Right forelimb (tissue), 1 donor: ENCODE measurements around the gene KCND3.

Experiments used
- DNase-seq: peaks from one replicate; pipeline ENCODE4 v3.0.0-alpha.2; 2018

The KCND3 gene

GRCh38 chr1:111988377-111988742 lies 1.1 kb downstream of the KCND3 start:
- no peak for DNase-seq

DNA sequence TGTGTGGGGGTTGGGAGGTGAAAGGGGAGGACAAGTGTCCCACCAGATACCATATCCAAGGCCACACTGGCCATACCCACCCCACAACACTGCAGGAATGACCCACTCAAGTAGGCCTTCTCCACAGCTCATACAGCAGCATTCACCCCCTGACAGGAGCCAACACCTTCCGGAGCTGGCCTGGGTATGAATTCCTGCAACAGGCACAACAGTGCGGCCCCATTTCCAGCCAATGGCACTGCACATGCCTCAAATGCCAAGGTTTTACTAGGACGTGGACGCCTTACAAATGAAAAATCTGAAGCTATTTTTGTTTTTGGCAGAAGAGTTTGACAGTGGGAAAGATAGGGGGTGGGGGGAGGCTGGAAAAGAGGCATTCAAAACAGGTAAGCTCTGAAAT lies 2.0 kb downstream of the KCND3 start:
- DNase-seq, result no peak

DNA sequence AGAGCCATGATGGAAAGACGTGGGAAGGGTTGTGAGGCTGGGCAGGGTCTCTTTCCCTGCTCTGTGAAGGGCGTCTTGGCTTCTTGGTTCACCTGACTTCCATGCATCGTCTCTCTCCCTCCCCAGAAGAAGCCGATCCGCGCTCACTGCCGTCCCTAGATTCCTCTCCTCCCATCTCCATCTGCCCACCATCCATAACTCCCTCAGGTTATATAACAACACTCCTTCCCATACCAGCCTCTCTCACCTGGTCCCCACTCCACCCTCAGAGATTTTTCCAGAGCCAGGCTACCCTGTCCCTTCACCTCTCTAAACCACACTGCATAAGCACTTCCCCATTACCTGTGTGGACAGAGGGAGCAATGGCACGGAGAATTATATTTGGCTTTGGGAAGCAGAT lies 6.0 kb downstream of the KCND3 start:
- DNase-seq, result no peak

DNA sequence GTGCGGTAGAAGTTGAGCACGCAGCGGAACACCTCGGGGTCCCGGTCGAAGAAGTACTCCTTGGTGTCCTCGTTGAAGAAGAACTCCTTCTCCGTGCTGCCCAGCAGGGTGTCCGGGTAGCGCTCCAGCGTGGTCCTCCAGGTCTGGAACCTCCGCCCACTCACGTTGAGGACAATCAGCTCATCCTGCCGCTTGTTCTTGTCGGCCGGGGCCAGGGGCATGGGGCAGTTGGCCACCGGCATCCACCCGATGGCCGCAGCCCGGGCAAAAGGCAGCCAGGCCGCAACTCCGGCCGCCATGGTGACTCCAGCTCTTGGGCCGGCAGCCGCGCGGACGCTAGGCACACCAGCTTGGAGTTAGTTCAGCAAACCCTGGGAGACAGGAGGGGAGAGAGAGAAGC lies 7.0 kb downstream of the KCND3 start:
- DNase-seq, result peak; percentile 29

DNA sequence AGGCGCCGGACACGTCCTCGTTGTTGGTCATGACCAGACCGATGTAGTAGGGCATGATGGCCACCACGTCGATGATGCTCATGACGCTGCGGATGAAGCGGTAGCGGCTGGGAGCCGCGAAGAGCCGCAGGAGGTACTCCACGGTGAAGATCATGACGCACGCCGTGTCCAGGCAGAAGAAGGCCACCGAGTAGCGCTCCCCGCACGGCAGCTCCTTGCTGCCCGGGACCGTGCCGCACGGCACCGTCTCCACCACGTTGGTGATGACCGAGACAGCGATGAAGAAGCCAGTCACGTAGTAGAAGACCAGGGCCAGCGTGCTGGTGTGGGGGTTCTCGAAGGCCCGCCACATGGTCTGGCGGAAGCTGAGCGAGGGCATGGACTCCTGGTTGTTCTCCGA lies 7.6 kb downstream of the KCND3 start:
- DNase-seq, result no peak

DNA sequence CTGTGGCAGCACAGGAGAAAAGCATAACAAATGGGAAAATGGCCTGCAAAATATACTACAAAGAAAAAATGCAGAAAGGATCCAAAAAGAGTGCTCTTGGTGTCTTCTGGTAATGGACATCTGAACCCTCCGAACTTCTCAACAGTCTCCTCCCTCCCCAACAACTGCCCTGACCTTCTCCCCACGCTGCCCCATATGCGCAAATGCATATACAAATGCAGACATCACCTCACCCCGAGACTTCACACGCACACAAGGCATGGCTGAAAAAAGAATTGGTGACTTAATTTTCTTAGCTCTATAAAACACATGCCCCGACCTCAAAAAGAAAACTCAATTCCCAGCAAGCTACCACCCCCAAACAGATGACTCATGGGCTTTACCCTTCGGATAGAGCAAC lies 8.4 kb downstream of the KCND3 start:
- DNase-seq, result no peak

GRCh38 chr1:111980686-111981085 lies 8.8 kb downstream of the KCND3 start:
- DNase-seq, result no peak

DNA sequence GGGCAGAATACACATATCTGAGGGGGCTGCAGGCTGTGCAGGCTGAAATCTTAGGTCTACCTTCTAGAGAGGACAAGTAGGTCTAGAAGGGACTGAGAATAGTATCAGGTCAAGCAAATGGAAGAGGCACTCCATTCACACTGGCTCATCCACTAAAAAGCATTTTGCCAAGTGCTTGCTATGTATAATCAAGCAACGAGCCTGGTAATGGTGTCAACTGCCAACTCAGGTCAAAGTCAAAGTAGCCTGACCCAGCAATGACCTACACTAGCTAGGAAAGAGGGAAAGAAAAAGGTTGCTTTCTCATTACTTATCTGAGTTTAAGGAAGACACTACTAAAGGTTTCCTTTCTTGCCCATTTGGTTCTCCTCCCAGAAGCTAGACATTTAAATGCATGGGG lies 10.8 kb downstream of the KCND3 start:
- no peak for DNase-seq

GRCh38 chr1:111977378-111977777 lies 12.1 kb downstream of the KCND3 start:
- DNase-seq, result no peak

GRCh38 chr1:111976842-111977241 lies 12.6 kb downstream of the KCND3 start:
- DNase-seq, result peak; percentile 16

GRCh38 chr1:111976332-111976731 lies 13.1 kb downstream of the KCND3 start:
- DNase-seq, result peak; percentile 2

GRCh38 chr1:111973150-111973790 lies 16.2 kb downstream of the KCND3 start:
- DNase-seq, result no peak

DNA sequence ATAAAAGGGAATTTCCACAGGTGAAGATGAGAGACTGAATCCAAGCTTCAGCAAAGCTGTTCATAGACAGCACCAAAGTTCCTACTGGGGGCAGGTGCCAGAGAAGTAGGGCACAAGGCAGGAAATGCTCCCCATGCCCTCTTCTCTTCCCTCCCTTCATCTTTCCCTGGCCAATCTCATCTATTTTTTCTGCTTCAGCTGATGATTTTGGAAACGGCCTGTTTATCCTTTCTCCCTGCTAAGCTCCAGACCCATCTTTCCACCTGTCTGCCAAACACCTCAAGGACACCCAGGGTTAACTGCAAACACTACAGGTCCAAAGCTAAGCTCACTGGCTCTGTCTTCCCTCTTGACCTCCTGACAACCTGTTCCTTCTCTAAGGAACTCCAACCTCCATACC lies 18.1 kb downstream of the KCND3 start:
- no peak for DNase-seq

DNA sequence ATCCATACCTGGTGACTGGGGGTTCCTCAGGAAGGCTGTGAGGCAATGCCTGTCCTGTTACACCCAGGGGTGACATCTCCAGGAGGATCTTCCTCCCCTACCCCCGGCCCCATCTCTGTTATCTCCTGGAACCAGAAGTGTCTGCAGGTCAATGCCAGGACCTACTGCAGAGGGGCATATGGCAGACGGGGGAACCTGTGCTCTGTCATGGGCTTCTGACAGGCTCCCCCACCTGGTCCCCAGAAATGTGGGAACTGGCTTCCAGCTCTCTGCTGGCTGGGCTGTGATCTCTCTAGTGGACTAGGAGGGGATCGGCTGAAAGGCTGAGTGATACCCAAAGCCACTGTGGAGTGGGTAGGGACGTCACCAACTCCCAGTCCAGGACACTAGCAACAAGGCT lies 21.0 kb downstream of the KCND3 start:
- no peak for DNase-seq

DNA sequence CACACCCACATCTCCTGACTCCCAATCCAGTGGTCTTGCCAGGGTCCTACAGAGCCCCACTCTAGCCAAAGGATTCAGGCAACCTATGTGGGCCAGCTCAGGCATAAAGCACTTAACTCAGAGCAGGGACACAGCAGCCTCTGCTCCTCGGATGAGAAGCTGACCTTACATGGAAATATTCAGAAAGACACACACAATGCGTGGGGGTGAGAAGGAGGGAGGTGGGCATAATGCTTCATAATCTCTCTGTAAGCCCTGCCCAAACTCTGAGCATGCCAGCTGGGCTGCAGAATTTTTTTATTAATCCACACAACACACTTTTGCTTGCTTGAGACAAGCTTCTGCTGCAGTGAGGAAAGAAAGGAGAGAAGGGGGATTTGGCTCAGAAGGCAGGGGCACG lies 21.6 kb downstream of the KCND3 start:
- no peak for DNase-seq

- DNase-seq, result no peak
Measured at GRCh38 chr1:111967067-111967690, 22.3 kb downstream of the KCND3 start.

DNA sequence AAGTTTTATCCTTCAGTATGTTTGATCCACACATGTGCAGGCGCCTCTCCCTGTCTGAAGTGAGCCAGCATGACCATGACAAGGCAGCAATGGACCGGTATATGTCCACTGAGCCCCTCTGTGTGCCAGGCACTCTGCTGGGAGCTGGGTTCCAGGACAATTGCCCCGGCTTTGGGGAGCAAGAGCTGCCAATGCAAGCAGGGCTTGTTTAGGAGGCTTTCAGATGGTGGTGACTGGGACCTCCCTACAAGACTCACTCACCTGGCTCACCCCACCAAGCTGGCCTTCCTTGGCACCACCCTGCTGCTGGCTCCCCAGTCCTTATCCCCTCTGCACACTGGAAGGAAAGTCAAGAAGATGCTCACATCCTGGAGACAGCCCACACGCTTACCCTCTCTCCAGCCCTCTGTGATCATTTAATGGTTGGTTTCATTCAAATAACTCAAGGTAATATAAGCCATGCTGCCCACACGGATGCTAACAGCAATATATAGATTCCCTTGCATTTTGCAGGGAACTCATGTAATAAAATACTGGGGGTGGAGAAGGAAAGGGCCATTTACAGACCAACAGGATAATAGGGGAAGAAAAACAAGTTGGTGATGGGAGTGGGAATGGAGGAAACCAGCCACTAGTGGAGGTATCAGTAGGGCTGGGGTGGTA lies 23.6 kb downstream of the KCND3 start:
- no peak for DNase-seq

DNA sequence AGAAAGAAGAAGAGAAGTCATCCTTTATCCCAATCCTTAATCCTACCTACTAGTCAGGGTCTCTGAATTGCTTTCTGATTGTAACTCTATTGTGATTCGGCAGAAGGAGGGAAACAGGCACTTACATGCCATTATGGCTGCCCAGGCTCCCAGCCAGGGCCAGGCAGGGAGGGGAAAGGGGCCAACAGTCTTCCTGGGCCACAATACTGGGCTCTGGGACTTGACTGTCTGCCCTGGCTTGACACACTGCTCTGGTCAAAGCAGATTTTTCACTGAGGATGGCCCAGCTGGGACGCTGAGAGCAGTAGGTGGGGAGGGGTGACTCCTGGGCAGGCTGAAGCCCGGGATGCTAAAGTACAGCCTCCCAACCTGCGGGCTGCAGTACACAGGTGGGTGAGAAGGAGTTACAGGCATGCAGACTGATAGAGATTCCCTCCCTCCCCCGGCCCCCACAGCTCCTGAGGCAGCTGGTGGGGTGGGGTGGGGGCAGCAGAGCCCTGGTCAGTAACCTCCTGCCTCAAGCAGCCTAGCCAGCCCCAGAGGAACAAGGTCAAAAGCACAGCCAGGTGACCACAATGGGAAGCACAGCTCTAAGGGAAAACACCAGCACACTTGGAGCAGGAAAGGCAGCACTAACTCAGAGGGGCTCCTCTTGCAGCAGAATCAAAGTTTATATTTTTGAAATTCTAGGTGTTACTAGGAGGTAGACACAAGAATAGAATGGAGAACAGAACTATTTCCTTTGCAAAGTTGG lies 25.3 kb downstream of the KCND3 start:
- DNase-seq, result no peak

- no peak for DNase-seq
Measured at GRCh38 chr1:111961773-111962565, 27.5 kb downstream of the KCND3 start.

- DNase-seq, result no peak
Measured at GRCh38 chr1:111961016-111961415, 28.5 kb downstream of the KCND3 start.

- no peak for DNase-seq
Measured at GRCh38 chr1:111959436-111959835, 30.0 kb downstream of the KCND3 start.

DNA sequence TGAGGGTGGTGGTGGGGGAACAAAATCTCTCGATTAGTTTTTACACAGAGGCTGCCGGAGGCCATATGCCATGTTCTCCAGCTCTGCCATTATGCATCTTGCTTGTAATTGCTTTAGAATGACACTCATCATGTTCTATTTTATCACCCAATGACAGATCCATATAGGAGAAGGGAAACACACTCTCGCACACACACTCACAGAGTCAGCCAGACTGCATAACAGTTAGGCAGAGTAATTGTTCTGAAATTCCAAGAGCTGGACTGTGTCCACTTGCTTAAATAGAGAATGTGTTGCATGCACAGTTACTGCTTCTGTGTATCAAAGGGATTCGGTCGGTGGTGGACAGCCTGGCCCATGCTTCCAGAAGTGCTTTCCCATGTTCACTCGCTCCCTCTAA lies 30.6 kb downstream of the KCND3 start:
- no peak for DNase-seq

GRCh38 chr1:111958075-111958474 lies 31.4 kb downstream of the KCND3 start:
- DNase-seq, result no peak
